Subcutaneous abdominal adipose tissue (tissue), 5 donors: Measurements from ENCODE around the gene ITGAE.

Experiments
- H3K27ac ChIP-seq: one replicate; pipeline ENCODE4 v1.7.0; 2013; ENCODE audit warnings: low read depth, mild to moderate bottlenecking, inconsistent platforms, low read length, moderate library complexity
- H3K27me3 ChIP-seq, 5 donors: one replicate each; pipeline ENCODE4 v1.7.0; 2013; ENCODE audit warnings: low read length in 5 of 5, inconsistent platforms in 1 of 5; ENCODE audit not compliant: control insufficient read depth in 5 of 5, insufficient read depth in 4 of 5
- H3K36me3 ChIP-seq, 5 donors: one replicate each; pipeline ENCODE4 v1.7.0; 2013; ENCODE audit warnings: low read length in 5 of 5; ENCODE audit not compliant: control insufficient read depth in 5 of 5, insufficient read depth in 5 of 5
- H3K4me1 ChIP-seq, 5 donors: one replicate each; pipeline ENCODE4 v1.7.0; 2013; ENCODE audit warnings: low read length in 5 of 5, mild to moderate bottlenecking in 3 of 5, moderate library complexity in 1 of 5; ENCODE audit not compliant: control insufficient read depth in 5 of 5, insufficient read depth in 5 of 5
- H3K4me3 ChIP-seq, 5 donors: one replicate each; pipeline ENCODE4 v1.7.0; 2013; ENCODE audit warnings: low read length in 5 of 5, low read depth in 1 of 5
- H3K9ac ChIP-seq, 5 donors: one replicate each; pipeline ENCODE4 v1.7.0; 2013; ENCODE audit warnings: low read length in 5 of 5, mild to moderate bottlenecking in 4 of 5, moderate library complexity in 3 of 5
- H3K9me3 ChIP-seq, 5 donors: one replicate each; pipeline ENCODE4 v1.7.0; 2013; ENCODE audit warnings: low read length in 5 of 5; ENCODE audit not compliant: control insufficient read depth in 5 of 5
- donor health status: healthy.
- donor health status: healthy.
- donor health status: healthy.
- donor health status: healthy.
- donor health status: healthy.

Gene ITGAE

DNA sequence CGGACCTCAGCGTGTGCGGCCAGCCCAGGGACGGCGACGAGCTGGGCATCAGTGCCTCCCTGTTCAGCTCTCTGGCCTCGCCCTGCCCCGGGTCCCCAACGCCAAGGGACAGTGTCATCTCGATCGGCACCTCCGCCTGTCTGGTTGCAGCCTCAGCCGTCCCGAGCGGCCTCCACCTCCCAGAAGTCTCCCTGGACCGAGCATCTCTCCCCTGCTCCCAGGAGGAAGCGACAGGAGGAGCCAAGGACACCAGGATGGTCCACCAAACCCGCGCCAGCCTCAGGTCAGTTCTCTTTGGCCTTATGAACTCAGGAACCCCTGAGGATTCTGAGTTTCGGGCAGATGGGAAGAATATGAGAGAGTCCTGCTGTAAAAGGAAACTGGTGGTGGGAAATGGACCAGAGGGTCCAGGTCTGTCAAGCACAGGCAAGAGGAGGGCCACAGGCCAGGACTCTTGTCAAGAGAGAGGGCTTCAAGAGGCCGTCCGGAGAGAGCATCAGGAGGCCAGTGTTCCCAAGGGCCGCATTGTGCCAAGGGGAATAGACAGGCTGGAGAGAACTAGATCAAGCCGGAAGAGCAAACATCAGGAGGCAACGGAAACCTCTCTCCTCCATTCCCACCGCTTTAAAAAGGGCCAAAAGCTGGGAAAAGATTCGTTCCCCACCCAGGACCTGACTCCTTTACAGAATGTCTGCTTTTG is 76.5 kb downstream of the ITGAE start:
- H3K27ac ChIP-seq = no peak overlapping the region
- peaks cover 8 to 34% (median 32%) of the 10 kb centered on the region in 5 donors for H3K4me1 ChIP-seq
- H3K4me3 ChIP-seq = peak overlapping the region in 4 of 5 donors; percentile 75 to 97 (median 96)
- no peaks in the 10 kb centered on the region for H3K9me3 ChIP-seq
- peak overlapping the region; percentile 26 to 99 (median 94) for H3K9ac ChIP-seq
- H3K36me3 ChIP-seq = peaks cover 0 to 6% (median 2%) of the 10 kb centered on the region in 5 donors
- no peaks in the 10 kb centered on the region for H3K27me3 ChIP-seq

DNA sequence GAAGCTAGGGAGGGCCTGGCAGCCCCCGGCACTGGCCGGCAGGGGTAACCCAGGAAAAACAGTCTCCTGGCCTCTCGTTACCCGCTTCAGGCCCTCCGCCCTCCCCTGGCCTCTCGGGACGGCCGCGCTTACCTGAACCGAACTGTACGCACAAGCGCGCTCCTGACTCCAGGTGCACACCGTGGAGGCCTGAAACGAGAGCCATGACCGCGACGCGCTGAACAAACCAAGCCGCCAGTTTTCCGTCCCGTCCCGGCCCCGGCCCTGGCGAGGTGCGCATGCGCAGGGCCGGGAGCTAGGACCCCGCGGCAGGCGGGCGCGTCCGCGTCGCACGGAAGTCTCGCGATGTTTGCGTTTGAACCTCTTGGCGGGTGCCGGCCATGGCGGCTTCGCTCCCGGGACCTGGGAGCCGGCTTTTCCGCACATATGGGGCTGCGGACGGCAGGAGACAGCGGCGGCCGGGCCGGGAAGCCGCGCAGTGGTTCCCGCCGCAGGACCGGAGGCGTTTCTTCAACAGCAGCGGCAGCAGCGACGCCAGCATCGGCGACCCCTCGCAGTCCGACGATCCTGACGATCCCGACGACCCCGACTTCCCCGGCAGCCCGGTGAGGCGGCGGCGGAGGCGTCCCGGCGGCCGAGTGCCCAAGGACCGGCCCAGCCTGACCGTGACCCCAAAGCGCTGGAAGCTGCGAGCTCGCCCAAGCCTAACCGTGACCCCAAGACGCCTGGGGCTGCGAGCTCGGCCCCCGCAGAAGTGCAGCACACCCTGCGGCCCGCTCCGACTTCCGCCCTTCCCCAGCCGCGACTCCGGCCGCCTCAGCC is 77.2 kb downstream of the ITGAE start, which contains the start of gene HASPIN:
Gene HASPIN, plus strand, starts transcription at position 348 of the 822 bp plus-strand sequence. Its CDS starts 33 bp downstream, at position 381.
- Histone ChIP-seq H3K27ac (peak within 1 kb of the TSS; percentile 92), H3K9me3 (no peaks in the 10 kb centered on the region), H3K27me3 (no peaks in the 10 kb centered on the region), H3K4me3 (peak within 1 kb of the TSS; percentile 75 to 97 (median 96)), H3K9ac (peak within 1 kb of the TSS; percentile 80 to 99 (median 98)), H3K4me1 (peaks cover 8 to 39% (median 34%) of the 10 kb centered on the region in 5 donors), H3K36me3 (peaks cover 0 to 6% (median 4%) of the 10 kb centered on the region in 5 donors)

DNA sequence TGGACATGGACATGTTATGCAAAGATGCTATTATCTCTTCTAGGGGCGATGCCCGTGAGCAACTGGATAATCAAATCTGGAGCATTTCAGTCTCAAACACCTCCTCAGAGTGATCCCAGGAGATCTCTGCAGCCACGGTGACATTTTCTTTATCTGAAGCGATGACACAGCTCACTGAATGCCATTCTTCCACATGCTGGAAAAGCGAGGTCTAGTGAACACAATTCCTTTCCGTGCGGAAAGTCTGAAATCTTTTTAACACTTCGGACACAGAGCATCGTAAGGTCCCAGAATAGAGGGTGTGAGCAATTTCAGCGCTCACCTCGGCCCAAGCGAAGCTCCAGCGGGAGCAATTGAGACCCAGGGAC is 77.8 kb downstream of the ITGAE start:
- H3K27me3 ChIP-seq = no peaks in the 10 kb centered on the region
- peak overlapping the region; percentile 92 for H3K27ac ChIP-seq
- peak overlapping the region; percentile 80 to 99 (median 98) for H3K9ac ChIP-seq
- no peaks in the 10 kb centered on the region for H3K9me3 ChIP-seq
- H3K4me3 ChIP-seq = peak overlapping the region; percentile 75 to 97 (median 96)
- H3K36me3 ChIP-seq = peaks cover 0 to 10% (median 9%) of the 10 kb centered on the region in 5 donors
- H3K4me1 ChIP-seq = peaks cover 8 to 39% (median 34%) of the 10 kb centered on the region in 5 donors

GRCh38 chr17:3722716-3723115 is 78.3 kb downstream of the ITGAE start:
- peak overlapping the region; percentile 80 to 99 (median 98) for H3K9ac ChIP-seq

DNA sequence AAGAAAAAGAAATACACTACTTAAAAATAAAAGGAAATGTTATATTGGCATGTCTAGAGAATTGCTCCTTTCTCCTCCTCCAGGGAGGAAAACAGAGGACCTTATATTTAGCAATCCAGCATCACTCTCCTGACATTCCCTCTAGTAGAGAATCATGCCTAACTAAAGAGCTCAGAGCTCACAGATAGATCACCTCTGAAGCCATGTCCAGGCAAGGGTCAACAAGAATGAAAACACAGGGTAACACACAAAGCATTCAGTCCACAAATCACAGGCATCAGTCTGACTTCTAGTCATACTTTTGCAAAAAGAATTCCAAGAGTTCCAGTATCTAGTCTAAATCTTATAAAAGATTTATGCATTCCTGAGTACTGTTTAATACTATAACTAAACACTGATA is 81.7 kb downstream of the ITGAE start:
- no peaks in the 10 kb centered on the region for H3K9me3 ChIP-seq
- peaks cover 8 to 34% (median 30%) of the 10 kb centered on the region in 5 donors for H3K4me1 ChIP-seq
- peaks cover 16 to 48% (median 45%) of the 10 kb centered on the region in 5 donors for H3K36me3 ChIP-seq
- no peak overlapping the region for H3K4me3 ChIP-seq
- H3K27ac ChIP-seq = peak overlapping the region; percentile 54
- no peak overlapping the region for H3K9ac ChIP-seq
- no peaks in the 10 kb centered on the region for H3K27me3 ChIP-seq

More at GRCh38 chr17:3722716-3723115, 78.3 kb downstream of the ITGAE start:
- peak overlapping the region; percentile 75 to 97 (median 96) for H3K4me3 ChIP-seq
- H3K36me3 ChIP-seq = peaks cover 0 to 15% (median 14%) of the 10 kb centered on the region in 5 donors
- H3K9me3 ChIP-seq = no peaks in the 10 kb centered on the region
- H3K4me1 ChIP-seq = peaks cover 8 to 39% (median 34%) of the 10 kb centered on the region in 5 donors
- H3K27me3 ChIP-seq = no peaks in the 10 kb centered on the region
- peak overlapping the region; percentile 92 for H3K27ac ChIP-seq

GRCh38 chr17:3718201-3718600 is 82.8 kb downstream of the ITGAE start:
- Histone ChIP-seq H3K9me3 (no peaks in the 10 kb centered on the region), H3K36me3 (peaks cover 16 to 50% (median 46%) of the 10 kb centered on the region in 5 donors), H3K4me1 (peaks cover 7 to 28% (median 24%) of the 10 kb centered on the region in 5 donors), H3K27ac (no peak overlapping the region), H3K4me3 (no peak overlapping the region), H3K27me3 (no peaks in the 10 kb centered on the region), H3K9ac (no peak overlapping the region)

- peaks cover 3 to 14% (median 13%) of the 10 kb centered on the region in 5 donors for H3K4me1 ChIP-seq
- H3K9ac ChIP-seq = no peak overlapping the region
- H3K4me3 ChIP-seq = no peak overlapping the region
- H3K36me3 ChIP-seq = peaks cover 16 to 64% (median 56%) of the 10 kb centered on the region in 5 donors
- H3K27me3 ChIP-seq = no peaks in the 10 kb centered on the region
- H3K9me3 ChIP-seq = no peaks in the 10 kb centered on the region
- H3K27ac ChIP-seq = no peak overlapping the region
Observed at GRCh38 chr17:3715296-3715695, 85.7 kb downstream of the ITGAE start.

DNA sequence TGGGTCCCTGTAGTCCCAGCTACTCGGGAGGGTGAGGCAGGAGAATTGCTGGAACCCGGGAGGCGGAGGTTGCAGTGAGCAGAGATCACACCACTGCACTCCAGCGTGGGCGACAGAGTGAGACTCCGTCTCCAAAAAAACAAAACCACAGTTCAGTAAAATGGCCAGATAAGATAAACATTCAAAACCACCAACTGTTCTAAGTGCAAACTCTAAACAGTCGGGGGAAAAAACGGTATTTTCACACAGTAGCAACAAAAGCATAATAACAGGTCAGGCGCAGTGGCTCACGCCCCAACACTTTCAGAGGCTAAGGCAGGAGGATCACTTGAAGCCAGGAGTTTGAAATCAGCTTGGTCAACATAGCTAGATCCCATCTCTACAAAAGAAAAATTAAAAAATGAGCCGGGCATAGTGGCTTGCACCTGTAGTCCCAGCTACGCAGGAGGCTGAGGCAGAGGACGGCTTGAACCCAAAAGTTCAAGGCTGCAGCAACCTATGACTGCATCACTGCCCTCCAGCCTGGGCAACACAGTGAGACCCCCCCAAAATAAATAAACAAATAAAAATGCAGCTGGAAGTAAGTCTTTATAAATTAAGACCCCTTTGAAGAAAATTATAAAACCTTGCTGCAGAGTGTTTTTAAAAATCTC is 88.1 kb downstream of the ITGAE start:
- no peak overlapping the region for H3K4me3 ChIP-seq
- no peaks in the 10 kb centered on the region for H3K27me3 ChIP-seq
- no peak overlapping the region for H3K9ac ChIP-seq
- peaks cover 0 to 6% (median 0%) of the 10 kb centered on the region in 5 donors for H3K4me1 ChIP-seq
- no peaks in the 10 kb centered on the region for H3K9me3 ChIP-seq
- no peak overlapping the region for H3K27ac ChIP-seq
- peaks cover 16 to 52% (median 44%) of the 10 kb centered on the region in 5 donors for H3K36me3 ChIP-seq

- no peak overlapping the region for H3K4me3 ChIP-seq
- no peaks in the 10 kb centered on the region for H3K27me3 ChIP-seq
- peaks cover 0 to 6% (median 0%) of the 10 kb centered on the region in 5 donors for H3K4me1 ChIP-seq
- no peak overlapping the region for H3K9ac ChIP-seq
- no peaks in the 10 kb centered on the region for H3K9me3 ChIP-seq
- peaks cover 11 to 32% (median 25%) of the 10 kb centered on the region in 5 donors for H3K36me3 ChIP-seq
- H3K27ac ChIP-seq = no peak overlapping the region
Observed at GRCh38 chr17:3710951-3711383, 90.0 kb downstream of the ITGAE start.
